ENCODE data around the gene GADL1.

GADL1 gene

GRCh38 chr3:30894521-30895251 lies at the start of gene GADL1:
TSS of gene GADL1 (minus strand) at chr3:30894661. CDS start at chr3:30894614, 47 bp downstream.
- DNase-seq (ENCODE audit: low read depth in 2 of 2): peak; percentile 20 to 28
- no peak for TF ChIP-seq CTCF (IDR thresholded peaks at IDR 0.05; ENCODE audit: low read depth, low read length)
- peak within 1 kb of the TSS; percentile 37 to 58 for H3K4me3 ChIP-seq (replicated peaks in 1 of 2; ENCODE audit: low read depth in 2 of 2, low read length in 2 of 2)

GRCh38 chr3:30944124-30944523 lies 49.7 kb upstream of the GADL1 start:
- TF ChIP-seq CTCF (IDR thresholded peaks at IDR 0.05; ENCODE audit: low read depth, low read length): no peak
- no peak overlapping the region for H3K4me3 ChIP-seq (replicated peaks in 1 of 2; ENCODE audit: low read depth in 2 of 2, low read length in 2 of 2)
- DNase-seq (ENCODE audit: low read depth in 2 of 2): no peak

GRCh38 chr3:30943206-30943605 lies 48.7 kb upstream of the GADL1 start:
- no peak overlapping the region for H3K4me3 ChIP-seq (replicated peaks in 1 of 2; ENCODE audit: low read depth in 2 of 2, low read length in 2 of 2)
- no peak for DNase-seq (ENCODE audit: low read depth in 2 of 2)
- TF ChIP-seq CTCF (IDR thresholded peaks at IDR 0.05; ENCODE audit: low read depth, low read length): no peak

GRCh38 chr3:30941342-30941741 lies 46.9 kb upstream of the GADL1 start:
- no peak for DNase-seq (ENCODE audit: low read depth in 2 of 2)
- no peak overlapping the region for H3K4me3 ChIP-seq (replicated peaks in 1 of 2; ENCODE audit: low read depth in 2 of 2, low read length in 2 of 2)
- TF ChIP-seq CTCF (IDR thresholded peaks at IDR 0.05; ENCODE audit: low read depth, low read length): no peak

- DNase-seq (ENCODE audit: low read depth in 2 of 2): no peak
- TF ChIP-seq CTCF (IDR thresholded peaks at IDR 0.05; ENCODE audit: low read depth, low read length): no peak
- no peak overlapping the region for H3K4me3 ChIP-seq (replicated peaks in 1 of 2; ENCODE audit: low read depth in 2 of 2, low read length in 2 of 2)
Observed at GRCh38 chr3:30940740-30941139, 46.3 kb upstream of the GADL1 start.

GRCh38 chr3:30934208-30934550 lies 39.7 kb upstream of the GADL1 start:
- DNase-seq (ENCODE audit: low read depth in 2 of 2): peak; percentile 76 to 79
- TF ChIP-seq CTCF (IDR thresholded peaks at IDR 0.05; ENCODE audit: low read depth, low read length): peak; percentile 58
- no peak overlapping the region for H3K4me3 ChIP-seq (replicated peaks in 1 of 2; ENCODE audit: low read depth in 2 of 2, low read length in 2 of 2)

Measured in cardiac fibroblast (primary cell).